HG02642 (cell line): Measurements from ENCODE around the gene HNRNPA0.

Source experiments
- ATAC-seq: cut with Tn5 transposase; IDR thresholded peaks from one replicate; pipeline ENCODE4 v1.9.1; 2021; ENCODE audit warnings: mild to moderate bottlenecking; ENCODE audit not compliant: unreplicated experiment, poor library complexity

HNRNPA0 gene

GRCh38 chr5:137728048-137728447 is 26.1 kb downstream of the HNRNPA0 start:
- no peak for ATAC-seq

- no peak for ATAC-seq
Observed at GRCh38 chr5:137727623-137728022, 26.5 kb downstream of the HNRNPA0 start.

- no peak for ATAC-seq
Observed at GRCh38 chr5:137724251-137724650, 29.9 kb downstream of the HNRNPA0 start.

GRCh38 chr5:137718611-137719010 is 35.6 kb downstream of the HNRNPA0 start:
- no peak for ATAC-seq

GRCh38 chr5:137716337-137716736 is 37.8 kb downstream of the HNRNPA0 start:
- ATAC-seq: no peak

- no peak for ATAC-seq
Observed at GRCh38 chr5:137715456-137715855, 38.7 kb downstream of the HNRNPA0 start.

- no peak for ATAC-seq
Observed at GRCh38 chr5:137714946-137715345, 39.2 kb downstream of the HNRNPA0 start.

- no peak for ATAC-seq
Observed at GRCh38 chr5:137714494-137714893, 39.7 kb downstream of the HNRNPA0 start.

GRCh38 chr5:137712139-137712667 is 42.0 kb downstream of the HNRNPA0 start:
- no peak for ATAC-seq

GRCh38 chr5:137710086-137710485 is 44.1 kb downstream of the HNRNPA0 start:
- ATAC-seq: no peak

GRCh38 chr5:137708796-137709559 is 45.2 kb downstream of the HNRNPA0 start:
- no peak for ATAC-seq

- ATAC-seq: no peak
Observed at GRCh38 chr5:137708062-137708461, 46.1 kb downstream of the HNRNPA0 start.

GRCh38 chr5:137706841-137707240 is 47.3 kb downstream of the HNRNPA0 start:
- no peak for ATAC-seq

- no peak for ATAC-seq
Observed at GRCh38 chr5:137705106-137705505, 49.1 kb downstream of the HNRNPA0 start.

- no peak for ATAC-seq
Observed at GRCh38 chr5:137703565-137703964, 50.6 kb downstream of the HNRNPA0 start.

GRCh38 chr5:137700282-137700680 is 53.9 kb downstream of the HNRNPA0 start:
- ATAC-seq: no peak

- no peak for ATAC-seq
Observed at GRCh38 chr5:137699336-137700281, 54.6 kb downstream of the HNRNPA0 start.

- ATAC-seq: no peak
Observed at GRCh38 chr5:137696481-137696880, 57.7 kb downstream of the HNRNPA0 start.

GRCh38 chr5:137695651-137696428 is 58.3 kb downstream of the HNRNPA0 start:
- no peak for ATAC-seq
